Measurements from ENCODE around the gene FBXW11.

DNA sequence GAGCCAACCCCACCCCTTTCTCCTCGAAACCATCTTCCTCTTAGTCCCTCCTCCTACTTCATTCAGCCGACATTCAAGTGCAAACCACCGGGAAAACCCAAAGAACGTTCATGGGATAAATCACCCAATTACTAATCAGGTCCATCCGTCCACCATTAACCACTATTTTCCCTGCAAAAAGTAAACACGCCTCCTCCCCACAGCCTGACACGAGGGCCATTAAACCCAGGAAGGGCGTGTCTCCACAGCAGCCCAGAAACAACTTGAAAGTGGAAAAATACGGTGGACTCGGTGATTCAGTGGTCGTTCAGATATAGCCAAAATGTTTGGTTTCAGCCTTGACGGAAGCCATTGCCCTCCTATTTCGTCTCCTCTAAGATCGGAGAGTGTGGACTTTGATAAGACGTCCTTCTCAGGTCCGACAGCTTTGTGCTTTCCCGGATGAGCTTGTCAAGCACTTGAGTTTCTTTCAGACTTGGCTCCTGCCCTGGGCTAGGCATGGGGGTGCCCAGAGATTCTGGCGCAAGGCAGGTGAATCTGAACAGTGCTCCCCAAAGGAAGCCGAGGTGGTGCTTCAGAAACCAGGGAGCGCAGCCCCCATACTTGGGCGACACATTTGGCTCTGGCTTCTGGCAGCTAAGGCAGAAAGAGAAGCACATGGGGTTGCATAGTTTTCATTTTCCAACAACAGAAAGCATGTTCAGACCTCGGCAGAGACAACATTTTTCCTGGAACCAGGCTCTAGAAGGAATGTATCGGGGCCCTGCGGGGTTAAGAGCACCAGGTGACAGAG, 164.3 kb downstream of the FBXW11 start:
- no peak for TF ChIP-seq FOXK1 (CRISPR knock-in tag; IDR thresholded peaks at IDR 0.05)
- no peak for TF ChIP-seq CTCF (IDR thresholded peaks at IDR 0.05)
- TF ChIP-seq ATF3 (CRISPR knock-in tag; conservative IDR thresholded peaks at IDR 0.05) = no peak
- TF ChIP-seq ZSCAN18 (CRISPR knock-in tag; IDR thresholded peaks at IDR 0.05) = no peak
- no peak for TF ChIP-seq CBFB (CRISPR knock-in tag; IDR thresholded peaks at IDR 0.05; ENCODE audit: low read depth)
- TF ChIP-seq NR3C1 (CRISPR knock-in tag; conservative IDR thresholded peaks at IDR 0.05; ENCODE audit: low read depth) = no peak
- TF ChIP-seq MYBL2 (CRISPR knock-in tag; IDR thresholded peaks at IDR 0.05) = no peak
- TF ChIP-seq TEAD4 (CRISPR knock-in tag; IDR thresholded peaks at IDR 0.05) = no peak
- TF ChIP-seq ATF2 (CRISPR knock-in tag; IDR thresholded peaks at IDR 0.05; ENCODE audit: borderline replicate concordance, low read depth) = no peak
- TF ChIP-seq SP1 (CRISPR knock-in tag; conservative IDR thresholded peaks at IDR 0.05) = no peak
- TF ChIP-seq ZNF416 (CRISPR knock-in tag; IDR thresholded peaks at IDR 0.05) = no peak
- no peak for TF ChIP-seq CREB1 (CRISPR knock-in tag; IDR thresholded peaks at IDR 0.05)
